Hepatocyte (in vitro differentiated cells): Measurements from ENCODE around the gene PSMC6.

Source experiments
- EZH2phosphoT487 ChIP-seq: fragments of 200-600 bp; sonication (generic); IDR thresholded peaks from one replicate; pipeline ENCODE4 v1.6.1; 2018; ENCODE audit warnings: antibody characterized with exemption, mild to moderate bottlenecking, low read depth, moderate library complexity; ENCODE audit not compliant: unreplicated experiment, severe bottlenecking
- TF ChIP-seq, protein P1 (sequence below): fragments of 200-600 bp; sonication (generic); IDR thresholded peaks from 2 replicates; pipeline ENCODE4 v1.5.1; 2016; ENCODE audit warnings: antibody characterized with exemption, mild to moderate bottlenecking; ENCODE audit not compliant: poor library complexity

- TF ChIP-seq, protein P1, sequence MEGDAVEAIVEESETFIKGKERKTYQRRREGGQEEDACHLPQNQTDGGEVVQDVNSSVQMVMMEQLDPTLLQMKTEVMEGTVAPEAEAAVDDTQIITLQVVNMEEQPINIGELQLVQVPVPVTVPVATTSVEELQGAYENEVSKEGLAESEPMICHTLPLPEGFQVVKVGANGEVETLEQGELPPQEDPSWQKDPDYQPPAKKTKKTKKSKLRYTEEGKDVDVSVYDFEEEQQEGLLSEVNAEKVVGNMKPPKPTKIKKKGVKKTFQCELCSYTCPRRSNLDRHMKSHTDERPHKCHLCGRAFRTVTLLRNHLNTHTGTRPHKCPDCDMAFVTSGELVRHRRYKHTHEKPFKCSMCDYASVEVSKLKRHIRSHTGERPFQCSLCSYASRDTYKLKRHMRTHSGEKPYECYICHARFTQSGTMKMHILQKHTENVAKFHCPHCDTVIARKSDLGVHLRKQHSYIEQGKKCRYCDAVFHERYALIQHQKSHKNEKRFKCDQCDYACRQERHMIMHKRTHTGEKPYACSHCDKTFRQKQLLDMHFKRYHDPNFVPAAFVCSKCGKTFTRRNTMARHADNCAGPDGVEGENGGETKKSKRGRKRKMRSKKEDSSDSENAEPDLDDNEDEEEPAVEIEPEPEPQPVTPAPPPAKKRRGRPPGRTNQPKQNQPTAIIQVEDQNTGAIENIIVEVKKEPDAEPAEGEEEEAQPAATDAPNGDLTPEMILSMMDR: no peak
- TF ChIP-seq EZH2phosphoT487: no peak
Measured at GRCh38 chr14:52748647-52749292, 41.8 kb downstream of the PSMC6 start.
